IMR-90 (cell line): Measurements from ENCODE around the gene PIAS4. TPM values are rescaled to one million over a fixed set of nuclear protein-coding genes. Genes with fewer than 3 reads are reported as not detected.

Experiments
- ATAC-seq: fragments of 200-7000 bp; cut with Tn5 transposase; 2 replicates; pipeline ENCODE4 v1.9.1; 2020; ENCODE audit warnings: low read depth, mild to moderate bottlenecking, moderate library complexity
- BruUV-seq: library from RNA; stranded (reverse); fragments of 400-500 nt; replicated peaks from 2 replicates; lab custom pipeline; 2021; lab: Mats Ljungman, UMichigan
- CTCF ChIA-PET: fragments of 300-600 bp; formaldehyde crosslinking; extraction: SDS; loops from one replicate; lab custom pipeline; 2021; ENCODE audit warnings: antibody characterized with exemption; lab: Yijun Ruan, JAX
- POLR2A ChIA-PET: fragments of 300-600 bp; sonication (Branson Sonifier 250); formaldehyde crosslinking; loops from one replicate; lab custom pipeline; 2022; ENCODE audit warnings: antibody characterized with exemption; ENCODE audit not compliant: unreplicated experiment; lab: Charles Lee
- DNase-seq: peaks from one replicate; pipeline ENCODE4 v3.0.0; 2013
- H2AFZ ChIP-seq: replicated peaks from 2 replicates; pipeline ENCODE3; 2013; ENCODE audit warnings: low read length, mild to moderate bottlenecking; ENCODE audit not compliant: poor library complexity
- H2AK5ac ChIP-seq: 2 replicates; pipeline ENCODE4 v1.6.1; 2013; ENCODE audit warnings: low read depth, low read length, inconsistent platforms
- H2AK9ac ChIP-seq: replicated peaks from 2 replicates; pipeline ENCODE3; 2013; ENCODE audit warnings: mild to moderate bottlenecking, low read depth, low read length, moderate library complexity; ENCODE audit not compliant: poor library complexity
- H2BK120ac ChIP-seq: 2 replicates; pipeline ENCODE4 v1.6.1; 2013; ENCODE audit warnings: low read depth, low read length, inconsistent platforms
- H2BK15ac ChIP-seq: 3 replicates; pipeline ENCODE4 v1.6.1; 2013; ENCODE audit warnings: low read depth, low read length, inconsistent platforms
- H2BK20ac ChIP-seq: 2 replicates; pipeline ENCODE4 v1.6.1; 2013; ENCODE audit warnings: low read depth, mild to moderate bottlenecking, inconsistent platforms, low read length, moderate library complexity
- H2BK5ac ChIP-seq: 2 replicates; pipeline ENCODE4 v1.6.1; 2013; ENCODE audit warnings: mild to moderate bottlenecking, low read depth, low read length, inconsistent platforms; ENCODE audit not compliant: poor library complexity, severe bottlenecking
- H3K14ac ChIP-seq: replicated peaks from 2 replicates; pipeline ENCODE4 v1.6.1; 2013; ENCODE audit warnings: low read depth, low read length, inconsistent platforms
- H3K18ac ChIP-seq: 2 replicates; pipeline ENCODE4 v1.6.1; 2013; ENCODE audit warnings: low read depth, low read length, control low read depth
- H3K23ac ChIP-seq: 2 replicates; pipeline ENCODE4 v1.6.1; 2013; ENCODE audit warnings: low read depth, low read length, inconsistent platforms
- H3K27ac ChIP-seq: 2 replicates; pipeline ENCODE4 v1.5.1; 2013; ENCODE audit warnings: mild to moderate bottlenecking, control low read depth, low read length; ENCODE audit not compliant: insufficient read depth
- H3K27me3 ChIP-seq: 2 replicates; pipeline ENCODE4 v1.6.1; 2013; ENCODE audit warnings: low read length; ENCODE audit not compliant: control insufficient read depth, insufficient read depth
- H3K36me3 ChIP-seq: 2 replicates; pipeline ENCODE4 v1.6.1; 2013; ENCODE audit warnings: low read length, mixed read lengths; ENCODE audit not compliant: control insufficient read depth, insufficient read depth
- H3K4ac ChIP-seq: 2 replicates; pipeline ENCODE4 v1.6.1; 2013; ENCODE audit warnings: low read depth, low read length, inconsistent platforms
- H3K4me1 ChIP-seq: 2 replicates; pipeline ENCODE4 v1.6.1; 2013; ENCODE audit warnings: low read length, mixed read lengths; ENCODE audit not compliant: control insufficient read depth, insufficient read depth
- H3K4me2 ChIP-seq: 2 replicates; pipeline ENCODE4 v1.6.1; 2013; ENCODE audit warnings: low read depth, mild to moderate bottlenecking, control low read depth, low read length, moderate library complexity
- H3K4me3 ChIP-seq: 2 replicates; pipeline ENCODE4 v1.5.1; 2013; ENCODE audit warnings: low read depth, mild to moderate bottlenecking, control low read depth, low read length, moderate library complexity; ENCODE audit not compliant: insufficient read depth
- H3K56ac ChIP-seq: 2 replicates; pipeline ENCODE4 v1.6.1; 2013; ENCODE audit warnings: low read length, inconsistent platforms; ENCODE audit not compliant: insufficient read depth; ENCODE audit errors: extremely low read depth
- H3K79me1 ChIP-seq, 2 experiments: 2 replicates each; pipeline ENCODE4 v1.6.1; 2013; ENCODE audit warnings: low read length in 2 of 2, inconsistent platforms in 1 of 2, low read depth in 1 of 2
- H3K9ac ChIP-seq: 2 replicates; pipeline ENCODE4 v1.6.1; 2013; ENCODE audit warnings: low read depth, low read length, control low read depth
- H3K9me1 ChIP-seq: 2 replicates; pipeline ENCODE4 v1.6.1; 2013; ENCODE audit warnings: low read length, inconsistent platforms; ENCODE audit not compliant: insufficient read depth
- H3K9me3 ChIP-seq: 2 replicates; pipeline ENCODE4 v1.6.1; 2013; ENCODE audit warnings: low read length; ENCODE audit not compliant: control insufficient read depth, insufficient read depth
- H4K20me1 ChIP-seq: 2 replicates; pipeline ENCODE4 v1.6.1; 2013; ENCODE audit warnings: low read length, inconsistent platforms; ENCODE audit not compliant: insufficient read depth
- H4K5ac ChIP-seq: 2 replicates; pipeline ENCODE4 v1.6.1; 2013; ENCODE audit warnings: mild to moderate bottlenecking, low read depth, low read length, control low read depth
- H4K8ac ChIP-seq, 2 experiments: 2 replicates each; pipeline ENCODE4 v1.6.1; 2013; ENCODE audit warnings: low read depth in 2 of 2, low read length in 2 of 2, control low read depth in 1 of 2, inconsistent platforms in 1 of 2
- H4K91ac ChIP-seq: 2 replicates; pipeline ENCODE4 v1.6.1; 2013; ENCODE audit warnings: low read depth, low read length, inconsistent platforms; ENCODE audit not compliant: insufficient read depth
- BHLHE40 ChIP-seq: fragments of 150-350 bp; IDR thresholded peaks from 2 replicates; pipeline ENCODE4 v1.6.1; 2016; ENCODE audit warnings: mild to moderate bottlenecking, low read depth, low read length
- CEBPB ChIP-seq: IDR thresholded peaks from 2 replicates; pipeline ENCODE4 v1.6.1; 2012; ENCODE audit warnings: low read depth, low read length, improper control_type of control experiment
- CHD1 ChIP-seq: IDR thresholded peaks from 2 replicates; pipeline ENCODE4 v1.6.1; 2012; ENCODE audit warnings: low read depth, low read length, improper control_type of control experiment
- FOS ChIP-seq: fragments of 150-350 bp; IDR thresholded peaks from 2 replicates; pipeline ENCODE4 v1.6.1; 2016; ENCODE audit warnings: low read depth, low read length
- MAFK ChIP-seq: IDR thresholded peaks from 2 replicates; pipeline ENCODE4 v1.6.1; 2012; ENCODE audit warnings: low read depth, low read length, improper control_type of control experiment
- MAZ ChIP-seq: IDR thresholded peaks from 2 replicates; pipeline ENCODE4 v1.6.1; 2012; ENCODE audit warnings: low read depth, mild to moderate bottlenecking, low read length, improper control_type of control experiment, moderate library complexity, borderline replicate concordance
- MXI1 ChIP-seq: IDR thresholded peaks from 2 replicates; pipeline ENCODE4 v1.6.1; 2012; ENCODE audit warnings: low read depth, mild to moderate bottlenecking, low read length, moderate library complexity, borderline replicate concordance
- NFE2L2 ChIP-seq: fragments of 150-350 bp; IDR thresholded peaks from 2 replicates; pipeline ENCODE4 v1.6.1; 2016; ENCODE audit warnings: low read depth, mild to moderate bottlenecking, low read length
- POLR2A ChIP-seq: IDR thresholded peaks from 2 replicates; pipeline ENCODE4 v1.6.1; 2012; ENCODE audit warnings: mild to moderate bottlenecking, low read depth, low read length
- RAD21 ChIP-seq: IDR thresholded peaks from 2 replicates; pipeline ENCODE4 v1.6.1; 2012; ENCODE audit warnings: low read length, improper control_type of control experiment
- RCOR1 ChIP-seq: IDR thresholded peaks from 2 replicates; pipeline ENCODE4 v1.6.1; 2012; ENCODE audit warnings: mild to moderate bottlenecking, low read length, improper control_type of control experiment; ENCODE audit not compliant: insufficient replicate concordance
- RFX5 ChIP-seq: IDR thresholded peaks from 2 replicates; pipeline ENCODE4 v1.8.0; 2012; ENCODE audit warnings: low read depth, mild to moderate bottlenecking, low read length, moderate library complexity
- SMC3 ChIP-seq: fragments of 150-350 bp; IDR thresholded peaks from 2 replicates; pipeline ENCODE4 v1.6.1; 2016; ENCODE audit warnings: low read depth, mild to moderate bottlenecking, antibody characterized with exemption, low read length, moderate library complexity
- WGBS, 2 experiments: methylation state at CpG; one replicate each; pipeline versions ENCODE4 v1.1.5 to v1.1.7; 2013; ENCODE audit warnings: missing lambda C conversion rate in 2 of 2; ENCODE audit not compliant: insufficient read length in 1 of 2; ENCODE audit errors: extremely low coverage in 2 of 2; 5-methylcytosine and 5-hydroxymethylcytosine counted together
- dilution Hi-C: fragments of 300-500 bp; cut with HindIII; formaldehyde crosslinking; loops from one replicate; pipeline ENCODE4 v1.14.3; 2018; ENCODE audit warnings: low sequenced_read_pairs; ENCODE audit not compliant: unreplicated experiment
- in situ Hi-C: fragments of 300-500 bp; cut with MboI; formaldehyde crosslinking; loops from 3 replicates; pipeline ENCODE4 v1.14.3; 2019; ENCODE audit warnings: low sequenced_read_pairs, inconsistent platforms, mixed read lengths
- intact Hi-C: fragments of 100-400 bp; cut with micrococcal nuclease; formaldehyde crosslinking; loops from 2 replicates; pipeline ENCODE4 v1.10.0; 2022
- polyA plus RNA-seq, 3 experiments: library from polyadenylated mRNA; depleted of rRNA; stranded (reverse); fragments of >200 nt; gene quantifications; 2 replicates each; pipeline ENCODE4 v1.2.3, GENCODE V29; 2012; ENCODE audit warnings: low replicate concordance in 1 of 3
- total RNA-seq: library from RNA; depleted of rRNA; stranded (reverse); fragments of >200 nt; gene quantifications from 2 replicates; pipeline ENCODE4 v1.2.3, GENCODE V29; 2012
- TF ChIP-seq, protein P1 (sequence below): fragments of 150-350 bp; IDR thresholded peaks from 2 replicates; pipeline ENCODE4 v1.6.1; 2016; ENCODE audit warnings: low read depth, mild to moderate bottlenecking, low read length, moderate library complexity, borderline replicate concordance
- TF ChIP-seq, protein P2 (sequence below): conservative IDR thresholded peaks from 2 replicates; pipeline ENCODE4 v1.5.1; 2012; ENCODE audit warnings: mild to moderate bottlenecking, low read depth, low read length, improper control_type of control experiment
- TF ChIP-seq, protein P3 (sequence below): fragments of 150-350 bp; IDR thresholded peaks from 2 replicates; pipeline ENCODE4 v1.6.1; 2017; ENCODE audit warnings: mild to moderate bottlenecking, antibody characterized with exemption, low read length, low read depth

The PIAS4 gene
- total and polyA plus RNA-seq, 2 of the 4 experiments (the other 2 are of a cell fraction), result 12.1 to 13.6 TPM

DNA sequence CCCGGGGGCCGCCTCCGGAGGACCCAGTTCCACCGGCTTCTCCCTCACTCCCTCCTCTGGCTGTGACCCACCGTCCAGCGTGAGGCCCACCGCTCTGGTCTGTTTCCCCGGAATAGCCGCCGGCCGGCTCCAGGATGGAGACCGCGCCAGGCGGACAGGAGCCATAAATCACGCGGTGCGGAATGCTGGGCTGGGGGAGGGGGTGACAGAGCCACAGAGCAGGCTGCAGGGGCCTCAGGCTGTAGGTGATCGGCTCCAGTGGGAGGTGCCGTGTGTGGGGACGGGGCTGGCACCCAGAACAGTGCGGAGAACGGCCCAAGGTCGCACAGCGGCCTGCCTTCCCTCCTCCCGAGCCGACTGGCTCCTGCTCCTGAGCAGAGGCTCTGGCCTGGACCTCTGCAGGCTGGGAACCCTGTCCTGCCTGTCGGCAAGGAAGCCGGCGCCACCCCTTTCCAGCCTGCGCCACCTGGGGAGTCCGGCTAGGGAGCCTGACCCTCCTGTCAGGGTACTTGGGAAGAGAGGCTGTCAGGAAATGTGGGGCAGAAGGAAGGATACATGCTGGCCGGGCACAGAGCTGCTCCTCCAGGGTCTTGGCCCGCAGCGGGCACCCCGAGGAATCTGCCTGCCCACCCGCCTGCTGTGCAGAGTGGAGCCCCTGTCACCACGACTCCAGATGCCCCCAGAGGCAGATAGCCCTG, 8.3 kb downstream of the PIAS4 start:
- in situ Hi-C loops (no loop called here), dilution Hi-C loops (no loop called here), intact Hi-C loops (no loop called here)
- DNase-seq (no peak), ATAC-seq (no peak)
- Histone ChIP-seq H2BK20ac (no peak overlapping the region), H3K23ac (no peak overlapping the region), H3K4me1 (peaks cover 3% of the 10 kb centered on the region; the same call in 1 of the 2 replicates), H3K27me3 (no peaks in the 10 kb centered on the region), H2BK15ac (no peak overlapping the region), H2AFZ (no peak overlapping the region), H4K5ac (no peak overlapping the region), H4K8ac (no peak overlapping the region), H3K27ac (no peak overlapping the region), H3K9me1 (no peaks in the 10 kb centered on the region), H4K91ac (no peak overlapping the region), H3K4me3 (no peak overlapping the region), H3K4ac (no peak overlapping the region), H3K9me3 (no peaks in the 10 kb centered on the region), H2BK5ac (no peak overlapping the region), H2BK120ac (no peak overlapping the region), H3K14ac (no peak overlapping the region), H3K9ac (no peak overlapping the region), H3K18ac (no peak overlapping the region), H4K20me1 (peaks cover 77% of the 10 kb centered on the region), H3K79me1 (peaks cover 12 to 85% of the 10 kb centered on the region in 2 experiments), H3K4me2 (no peak overlapping the region), H2AK9ac (no peak overlapping the region), H3K56ac (no peak overlapping the region), H3K36me3 (peaks cover 47% of the 10 kb centered on the region), H2AK5ac (no peak overlapping the region; the same call in 1 of the 2 replicates)
- POLR2A ChIA-PET, result no interaction called here
- CTCF ChIA-PET, result no interaction called here
- WGBS, 2 experiments, result 68% methylated on average over 13 of the region's 37 CpGs; no CpG with 5 or more reads in 1 of the 2 experiments
- TF ChIP-seq POLR2A (no peak), SMC3 (no peak), CHD1 (no peak), MXI1 (no peak), RAD21 (no peak), NFE2L2 (no peak), FOS (no peak), CEBPB (no peak), BHLHE40 (no peak), MAFK (no peak), MAZ (no peak), RCOR1 (no peak), RFX5 (no peak)
- TF ChIP-seq, protein P1, sequence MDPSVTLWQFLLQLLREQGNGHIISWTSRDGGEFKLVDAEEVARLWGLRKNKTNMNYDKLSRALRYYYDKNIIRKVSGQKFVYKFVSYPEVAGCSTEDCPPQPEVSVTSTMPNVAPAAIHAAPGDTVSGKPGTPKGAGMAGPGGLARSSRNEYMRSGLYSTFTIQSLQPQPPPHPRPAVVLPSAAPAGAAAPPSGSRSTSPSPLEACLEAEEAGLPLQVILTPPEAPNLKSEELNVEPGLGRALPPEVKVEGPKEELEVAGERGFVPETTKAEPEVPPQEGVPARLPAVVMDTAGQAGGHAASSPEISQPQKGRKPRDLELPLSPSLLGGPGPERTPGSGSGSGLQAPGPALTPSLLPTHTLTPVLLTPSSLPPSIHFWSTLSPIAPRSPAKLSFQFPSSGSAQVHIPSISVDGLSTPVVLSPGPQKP, result no peak
- TF ChIP-seq, protein P2, sequence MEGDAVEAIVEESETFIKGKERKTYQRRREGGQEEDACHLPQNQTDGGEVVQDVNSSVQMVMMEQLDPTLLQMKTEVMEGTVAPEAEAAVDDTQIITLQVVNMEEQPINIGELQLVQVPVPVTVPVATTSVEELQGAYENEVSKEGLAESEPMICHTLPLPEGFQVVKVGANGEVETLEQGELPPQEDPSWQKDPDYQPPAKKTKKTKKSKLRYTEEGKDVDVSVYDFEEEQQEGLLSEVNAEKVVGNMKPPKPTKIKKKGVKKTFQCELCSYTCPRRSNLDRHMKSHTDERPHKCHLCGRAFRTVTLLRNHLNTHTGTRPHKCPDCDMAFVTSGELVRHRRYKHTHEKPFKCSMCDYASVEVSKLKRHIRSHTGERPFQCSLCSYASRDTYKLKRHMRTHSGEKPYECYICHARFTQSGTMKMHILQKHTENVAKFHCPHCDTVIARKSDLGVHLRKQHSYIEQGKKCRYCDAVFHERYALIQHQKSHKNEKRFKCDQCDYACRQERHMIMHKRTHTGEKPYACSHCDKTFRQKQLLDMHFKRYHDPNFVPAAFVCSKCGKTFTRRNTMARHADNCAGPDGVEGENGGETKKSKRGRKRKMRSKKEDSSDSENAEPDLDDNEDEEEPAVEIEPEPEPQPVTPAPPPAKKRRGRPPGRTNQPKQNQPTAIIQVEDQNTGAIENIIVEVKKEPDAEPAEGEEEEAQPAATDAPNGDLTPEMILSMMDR, result no peak
- TF ChIP-seq, protein P3, sequence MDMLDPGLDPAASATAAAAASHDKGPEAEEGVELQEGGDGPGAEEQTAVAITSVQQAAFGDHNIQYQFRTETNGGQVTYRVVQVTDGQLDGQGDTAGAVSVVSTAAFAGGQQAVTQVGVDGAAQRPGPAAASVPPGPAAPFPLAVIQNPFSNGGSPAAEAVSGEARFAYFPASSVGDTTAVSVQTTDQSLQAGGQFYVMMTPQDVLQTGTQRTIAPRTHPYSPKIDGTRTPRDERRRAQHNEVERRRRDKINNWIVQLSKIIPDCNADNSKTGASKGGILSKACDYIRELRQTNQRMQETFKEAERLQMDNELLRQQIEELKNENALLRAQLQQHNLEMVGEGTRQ, result no peak
- BruUV-seq, result no TSS peak
